SK-N-SH (cell line): ENCODE data around the gene NGF. TPM values are rescaled to one million over a fixed set of nuclear protein-coding genes. Genes with fewer than 3 reads are reported as not detected.

Source experiments
- CTCF ChIA-PET: fragments of 300-600, 350-600 bp; formaldehyde crosslinking; extraction: SDS; loops from one replicate; lab custom pipeline; 2021; lab: Yijun Ruan, JAX
- POLR2A ChIA-PET: fragments of 350-600 bp; sonication (Branson Sonifier 250); formaldehyde crosslinking; extraction: SDS; loops from one replicate; lab custom pipeline; 2020; ENCODE audit warnings: antibody characterized with exemption, inconsistent platforms; lab: Yijun Ruan, JAX
- DNase-seq: peaks from one replicate; pipeline ENCODE4 v3.0.0; 2012
- H2AFZ ChIP-seq: fragments of 200-600 bp; sonication (generic); 2 replicates; pipeline ENCODE4 v1.8.1; 2016; ENCODE audit warnings: antibody characterized with exemption, mild to moderate bottlenecking, low read depth
- H3F3A ChIP-seq: fragments of 200-600 bp; sonication (generic); replicated peaks from 2 replicates; pipeline ENCODE3; 2016; ENCODE audit warnings: antibody characterized with exemption, mild to moderate bottlenecking; ENCODE audit not compliant: insufficient read depth
- H3K27ac ChIP-seq, 2 experiments: fragments of 200-500 bp in 1 of 2; fragments of 200-600 bp in 1 of 2; sonication (Bioruptor generic) in 1 of 2; sonication (generic), shearing (Covaris generic) in 1 of 2; 2 replicates each; pipeline versions ENCODE4 v1.5.1 to v1.6.1; 2014 to 2016; ENCODE audit warnings: low read depth in 2 of 2, inconsistent platforms in 1 of 2, low read length in 1 of 2, mild to moderate bottlenecking in 1 of 2, mixed read lengths in 1 of 2
- H3K27me3 ChIP-seq: fragments of 200-600 bp; sonication (generic), shearing (Covaris generic); 2 replicates; pipeline ENCODE4 v1.6.1; 2016; ENCODE audit warnings: mixed run types; ENCODE audit not compliant: insufficient read depth
- H3K36me3 ChIP-seq, 2 experiments: fragments of 200-500 bp in 1 of 2; fragments of 200-600 bp in 1 of 2; sonication (Bioruptor generic) in 1 of 2; sonication (generic) in 1 of 2; replicated peaks in 1 of 2; 2 replicates each; pipeline versions ENCODE3 to v1.5.1; 2014 to 2016; ENCODE audit warnings: low read length in 1 of 2, mild to moderate bottlenecking in 1 of 2; ENCODE audit not compliant: insufficient read depth in 2 of 2, control insufficient read depth in 1 of 2
- H3K4me1 ChIP-seq, 2 experiments: fragments of 200-500 bp in 1 of 2; fragments of 200-600 bp in 1 of 2; sonication (Bioruptor generic) in 1 of 2; sonication (generic), shearing (Covaris generic) in 1 of 2; 2 replicates each; pipeline versions ENCODE4 v1.5.1 to v1.6.1; 2014 to 2016; ENCODE audit warnings: low read depth in 1 of 2, low read length in 1 of 2, mixed run types in 1 of 2; ENCODE audit not compliant: insufficient read depth in 2 of 2, control insufficient read depth in 1 of 2
- H3K4me2 ChIP-seq: fragments of 200-600 bp; sonication (generic), shearing (Covaris generic); 2 replicates; pipeline ENCODE4 v1.6.1; 2017; ENCODE audit warnings: mixed run types
- H3K4me3 ChIP-seq, 2 experiments: fragments of 200-500 bp in 1 of 2; fragments of 200-600 bp in 1 of 2; sonication (Bioruptor generic) in 1 of 2; sonication (generic), shearing (Covaris generic) in 1 of 2; 2 replicates each; pipeline versions ENCODE4 v1.5.1 to v1.8.1; 2014 to 2016; ENCODE audit warnings: low read depth in 2 of 2, inconsistent platforms in 1 of 2, low read length in 1 of 2, mild to moderate bottlenecking in 1 of 2, mixed read lengths in 1 of 2, moderate library complexity in 1 of 2
- H3K79me2 ChIP-seq: fragments of 200-600 bp; sonication (generic); 2 replicates; pipeline ENCODE4 v1.8.1; 2017; ENCODE audit warnings: mild to moderate bottlenecking; ENCODE audit not compliant: insufficient read depth
- H3K9ac ChIP-seq: fragments of 200-600 bp; sonication (generic); 2 replicates; pipeline ENCODE4 v1.6.1; 2017; ENCODE audit warnings: mixed run types
- H3K9me2 ChIP-seq: fragments of 200-600 bp; sonication (generic); 2 replicates; pipeline ENCODE4 v1.6.1; 2017; ENCODE audit warnings: mixed run types
- H3K9me3 ChIP-seq: fragments of 200-600 bp; sonication (generic); 2 replicates; pipeline ENCODE4 v1.6.1; 2017; ENCODE audit warnings: mixed run types, mild to moderate bottlenecking, moderate library complexity
- H4K20me1 ChIP-seq: fragments of 200-600 bp; sonication (generic); 2 replicates; pipeline ENCODE4 v1.6.1; 2017; ENCODE audit warnings: mild to moderate bottlenecking, mixed run types; ENCODE audit not compliant: insufficient read depth
- CTCF ChIP-seq: fragments of 200-600 bp; sonication (generic); IDR thresholded peaks from 2 replicates; pipeline ENCODE4 v1.6.1; 2017; ENCODE audit warnings: antibody characterized with exemption, mild to moderate bottlenecking, moderate library complexity
- ELF1 ChIP-seq: IDR thresholded peaks from 2 replicates; pipeline ENCODE4 v1.4.0; 2012
- GABPA ChIP-seq: IDR thresholded peaks from 2 replicates; pipeline ENCODE4 v1.4.0; 2012; ENCODE audit warnings: low read depth, mild to moderate bottlenecking
- GATA2 ChIP-seq: sonication (generic); formaldehyde crosslinking; IDR thresholded peaks from 2 replicates; pipeline ENCODE4 v1.5.0; 2020; ENCODE audit warnings: mild to moderate bottlenecking, missing genetic modification reagents
- IRF3 ChIP-seq: fragments of 150-350 bp; IDR thresholded peaks from 2 replicates; pipeline ENCODE4 v1.6.1; 2016; ENCODE audit warnings: mild to moderate bottlenecking, low read depth, low read length
- JUND ChIP-seq: IDR thresholded peaks from 2 replicates; pipeline ENCODE4 v1.4.0; 2012
- MAX ChIP-seq: IDR thresholded peaks from 2 replicates; pipeline ENCODE4 v1.4.0; 2012; ENCODE audit warnings: low read depth
- MEF2A ChIP-seq: IDR thresholded peaks from 2 replicates; pipeline ENCODE4 v1.4.0; 2012; ENCODE audit warnings: low read depth, borderline replicate concordance
- NRF1 ChIP-seq: IDR thresholded peaks from 2 replicates; pipeline ENCODE4 v1.6.1; 2012; ENCODE audit warnings: low read depth, mild to moderate bottlenecking, low read length
- POLR2AphosphoS5 ChIP-seq: IDR thresholded peaks from 2 replicates; pipeline ENCODE4 v1.6.1; 2012; ENCODE audit warnings: low read depth, low read length
- RAD21 ChIP-seq: IDR thresholded peaks from 2 replicates; pipeline ENCODE4 v1.6.1; 2012; ENCODE audit warnings: mild to moderate bottlenecking, low read length
- RFX5 ChIP-seq: IDR thresholded peaks from 2 replicates; pipeline ENCODE4 v1.6.1; 2012; ENCODE audit warnings: mild to moderate bottlenecking, improper control_type of control experiment, low read length
- SMC3 ChIP-seq: IDR thresholded peaks from 2 replicates; pipeline ENCODE4 v1.6.1; 2012; ENCODE audit warnings: low read depth, low read length, improper control_type of control experiment
- TAF1 ChIP-seq: IDR thresholded peaks from 2 replicates; pipeline ENCODE4 v1.6.1; 2012; ENCODE audit warnings: low read depth, mild to moderate bottlenecking, low read length, moderate library complexity, borderline replicate concordance
- TEAD4 ChIP-seq: IDR thresholded peaks from 2 replicates; pipeline ENCODE4 v1.4.0; 2012; ENCODE audit warnings: mild to moderate bottlenecking, borderline replicate concordance; ENCODE audit not compliant: insufficient read depth
- USF1 ChIP-seq: IDR thresholded peaks from 2 replicates; pipeline ENCODE4 v1.4.0; 2012; ENCODE audit warnings: low read depth, borderline replicate concordance
- YY1 ChIP-seq: IDR thresholded peaks from 2 replicates; pipeline ENCODE4 v1.4.0; 2012; ENCODE audit warnings: low read depth, mild to moderate bottlenecking
- ZBTB33 ChIP-seq: IDR thresholded peaks from 2 replicates; pipeline ENCODE4 v1.4.0; 2012; ENCODE audit warnings: low read depth, borderline replicate concordance
- WGBS: methylation state at CpG from one replicate; pipeline ENCODE4 v1.1.6; 2017; ENCODE audit warnings: low lambda C conversion rate; 5-methylcytosine and 5-hydroxymethylcytosine counted together
- polyA plus RNA-seq, 3 experiments: library from polyadenylated mRNA; depleted of rRNA; stranded (reverse); fragments of >200 nt; gene quantifications; 2 replicates each; pipeline ENCODE4 v1.2.3, GENCODE V29; 2012

Gene NGF
- polyA plus RNA-seq, 1 of the 3 experiments (the other 2 are of a cell fraction), result 75.8 TPM

GRCh38 chr1:115275216-115275615 lies 62.8 kb downstream of the NGF start:
- no peak for TF ChIP-seq USF1
- peak; percentile 41 for TF ChIP-seq SMC3
- peak; percentile 57 for TF ChIP-seq RAD21
- no peak for TF ChIP-seq MEF2A
- no peak for TF ChIP-seq JUND
- peak; percentile 48 for TF ChIP-seq CTCF
- CTCF ChIA-PET, result interaction anchor here (0.9 to 3.2 kb wide), 10 partner anchors 8 to 194 kb away, joined by 3 to 12 read pairs (median 4); no protein-coding TSS in a partner anchor
- Histone ChIP-seq H3K9ac (no peak overlapping the region), H3K79me2 (no peaks in the 10 kb centered on the region), H3K4me1 (peaks cover 4 to 16% of the 10 kb centered on the region in 2 experiments; a peak in 2 of 4 replicates), H3K27me3 (no peaks in the 10 kb centered on the region), H3K4me2 (no peak overlapping the region), H3K9me3 (no peaks in the 10 kb centered on the region), H4K20me1 (no peaks in the 10 kb centered on the region), H2AFZ (no peak overlapping the region), H3K4me3 (no peak overlapping the region), H3K36me3 (peaks cover 0 to 5% of the 10 kb centered on the region in 2 experiments), H3K27ac (no peak overlapping the region), H3F3A (peaks cover 19% of the 10 kb centered on the region), H3K9me2 (no peaks in the 10 kb centered on the region)
- no peak for DNase-seq
- POLR2A ChIA-PET, result no interaction called here

- TF ChIP-seq ZBTB33, result no peak
- TF ChIP-seq CTCF, result no peak
- no peak for TF ChIP-seq POLR2AphosphoS5
- no peak for TF ChIP-seq TEAD4
- TF ChIP-seq GATA2 (CRISPR knock-in tag), result no peak
- no peak for TF ChIP-seq MAX
- TF ChIP-seq NRF1, result no peak
- no peak for TF ChIP-seq JUND
- no peak for TF ChIP-seq RFX5
- TF ChIP-seq TAF1, result no peak
- TF ChIP-seq GABPA, result no peak
- no peak for TF ChIP-seq MEF2A
- no peak for TF ChIP-seq ELF1
- TF ChIP-seq IRF3, result no peak
- no peak for TF ChIP-seq YY1
Measured at GRCh38 chr1:115274467-115274866, 63.6 kb downstream of the NGF start.

More at GRCh38 chr1:115274467-115274866, 63.6 kb downstream of the NGF start:
- Histone ChIP-seq H3K27me3 (no peaks in the 10 kb centered on the region), H3K4me1 (peaks cover 0 to 8% of the 10 kb centered on the region in 2 experiments; a peak in 1 of 4 replicates), H3K9me3 (no peaks in the 10 kb centered on the region), H4K20me1 (no peaks in the 10 kb centered on the region), H3F3A (peaks cover 14% of the 10 kb centered on the region), H3K36me3 (peaks cover 0 to 5% of the 10 kb centered on the region in 2 experiments), H3K9ac (no peak overlapping the region), H3K4me2 (no peak overlapping the region), H3K4me3 (no peak overlapping the region), H3K79me2 (no peaks in the 10 kb centered on the region), H3K9me2 (no peaks in the 10 kb centered on the region), H2AFZ (no peak overlapping the region), H3K27ac (no peak overlapping the region)
- POLR2A ChIA-PET, result no interaction called here
- no peak for DNase-seq
- CTCF ChIA-PET, result interaction anchor here (1.1 kb wide), 2 partner anchors 132 to 195 kb away, joined by 5 to 6 read pairs; no protein-coding TSS in a partner anchor
- WGBS, result 91% methylated on average over 4 of the region's 4 CpGs
